NCI-H1694 (cell line): ENCODE measurements around the gene TSTD1.
"Not testable (repeated sequence)": the region's sequence is repeated elsewhere in the genome, so short reads cannot be mapped to it uniquely, and the experiment has no call there.

ENCODE experiments used
- DNase-seq: peaks from one replicate; lab custom pipeline; 2025; lab: John Stamatoyannopoulos, UW

The TSTD1 gene

GRCh38 chr1:161037661-161038522 lies 872 bp downstream of the TSTD1 start:
- DNase-seq = no peak

GRCh38 chr1:161033751-161034150 lies 5.0 kb downstream of the TSTD1 start:
- no peak for DNase-seq

GRCh38 chr1:161032409-161032808 lies 6.4 kb downstream of the TSTD1 start:
- no peak for DNase-seq

- DNase-seq = no peak
These were observed 6.9 kb downstream of the TSTD1 start for GRCh38 chr1:161031874-161032273.

- not testable (repeated sequence) for DNase-seq
These were observed 9.3 kb downstream of the TSTD1 start for GRCh38 chr1:161029466-161029865.

GRCh38 chr1:161026954-161027353 lies 11.8 kb downstream of the TSTD1 start:
- not testable (repeated sequence) for DNase-seq

- DNase-seq = not testable (repeated sequence)
These were observed 16.3 kb downstream of the TSTD1 start for GRCh38 chr1:161022432-161022831.

GRCh38 chr1:161021970-161022353 lies 16.8 kb downstream of the TSTD1 start:
- DNase-seq = no peak

- no peak for DNase-seq
These were observed 17.4 kb downstream of the TSTD1 start for GRCh38 chr1:161021165-161021969.

GRCh38 chr1:161020509-161021164 lies 18.1 kb downstream of the TSTD1 start, which contains the start of gene F11R:
F11R (minus strand) TSS chr1:161021152; CDS start chr1:161021073, 79 bp downstream.
- DNase-seq = peak; percentile 48

- DNase-seq = no peak
These were observed 18.8 kb downstream of the TSTD1 start for GRCh38 chr1:161019751-161020495.

GRCh38 chr1:161019111-161019660 lies 19.6 kb downstream of the TSTD1 start:
- DNase-seq = not testable (repeated sequence)

- no peak for DNase-seq
These were observed 20.2 kb downstream of the TSTD1 start for GRCh38 chr1:161018631-161018930.

GRCh38 chr1:161017756-161018630 lies 20.8 kb downstream of the TSTD1 start:
- DNase-seq = no peak

- DNase-seq = not testable (repeated sequence)
These were observed 21.6 kb downstream of the TSTD1 start for GRCh38 chr1:161017181-161017580.

- DNase-seq = not testable (repeated sequence)
These were observed 22.1 kb downstream of the TSTD1 start for GRCh38 chr1:161016683-161017082.

GRCh38 chr1:161013488-161014230 lies 25.1 kb downstream of the TSTD1 start:
- no peak for DNase-seq

GRCh38 chr1:161013131-161013487 lies 25.7 kb downstream of the TSTD1 start:
- no peak for DNase-seq

GRCh38 chr1:161012420-161012819 lies 26.3 kb downstream of the TSTD1 start:
- no peak for DNase-seq
